ENCODE data around the gene CLK2.
"Not testable (repeated sequence)": the region's sequence is repeated elsewhere in the genome, so short reads cannot be mapped to it uniquely, and the experiment has no call there.

CLK2 gene

DNA sequence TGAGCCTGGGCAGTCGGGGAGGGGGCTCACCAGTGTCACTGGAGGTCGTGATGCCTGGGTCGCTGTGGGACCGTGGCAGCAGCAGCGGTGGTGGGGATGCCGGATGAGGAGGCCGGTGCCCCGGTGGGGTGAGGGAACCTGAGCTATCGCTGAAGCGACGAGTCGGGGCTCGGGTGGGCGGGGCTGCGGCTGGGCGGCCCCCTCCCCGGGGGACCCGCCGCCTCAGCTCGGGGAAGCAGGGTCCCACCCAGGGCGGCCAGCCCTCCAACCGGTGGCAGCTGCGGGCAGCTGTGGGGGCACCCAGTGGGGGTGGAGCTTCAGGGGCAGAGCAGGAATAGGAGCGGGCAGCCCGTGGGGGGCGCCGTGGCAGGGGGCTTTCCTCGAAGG is 23.1 kb downstream of the CLK2 start:
- no peak for DNase-seq (ENCODE audit: low read depth, low spot score)

DNA sequence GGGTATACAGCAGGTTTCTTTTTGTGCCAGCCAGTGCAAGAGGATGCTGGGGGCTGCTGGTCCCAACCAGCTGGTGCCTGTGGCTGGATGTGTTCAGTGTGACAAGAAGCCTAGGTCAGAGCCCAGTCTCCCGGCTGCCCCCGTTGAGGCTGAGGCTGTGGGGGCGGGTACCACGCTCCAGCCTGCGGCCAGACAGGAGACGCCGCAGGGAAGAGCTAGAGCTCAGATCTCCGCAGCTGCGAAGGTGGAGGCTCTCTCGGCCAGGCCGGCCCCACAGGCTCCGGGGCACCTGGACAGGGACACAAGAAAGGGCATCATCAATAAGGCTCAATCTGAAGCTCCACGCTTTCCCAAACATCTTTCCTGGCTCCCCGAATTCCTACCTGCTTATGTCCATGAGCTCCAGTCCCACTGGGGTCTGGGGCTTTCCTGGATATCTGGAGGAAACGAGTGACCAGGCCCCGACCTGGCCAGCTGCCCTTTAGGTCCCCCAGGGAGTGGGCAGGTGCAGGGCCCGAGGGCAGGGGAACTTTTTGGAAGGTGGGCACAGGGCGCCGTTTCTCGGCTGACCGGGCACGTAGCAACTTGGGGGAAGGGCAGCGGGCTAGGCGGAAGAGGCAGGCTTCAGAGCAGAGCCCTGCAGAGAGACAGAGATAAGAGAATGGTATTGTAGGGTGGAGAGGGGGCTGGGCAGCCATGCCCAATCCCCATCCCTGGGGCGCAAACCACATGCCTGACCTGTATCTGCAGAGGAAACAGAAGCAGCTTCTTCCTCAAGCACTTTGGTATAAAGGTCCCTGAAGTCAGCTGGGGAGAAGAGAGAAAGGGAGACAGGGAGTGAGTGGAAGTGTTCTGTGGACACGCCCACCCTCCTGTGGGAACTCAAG is 25.4 kb downstream of the CLK2 start:
- no peak overlapping the region for H3K4me3 ChIP-seq (ENCODE audit: low read length)
- DNase-seq (ENCODE audit: low read depth, low spot score), result no peak

More for the DNA sequence above, 23.1 kb downstream of the CLK2 start:
- no peak overlapping the region for H3K4me3 ChIP-seq (ENCODE audit: low read length)

DNA sequence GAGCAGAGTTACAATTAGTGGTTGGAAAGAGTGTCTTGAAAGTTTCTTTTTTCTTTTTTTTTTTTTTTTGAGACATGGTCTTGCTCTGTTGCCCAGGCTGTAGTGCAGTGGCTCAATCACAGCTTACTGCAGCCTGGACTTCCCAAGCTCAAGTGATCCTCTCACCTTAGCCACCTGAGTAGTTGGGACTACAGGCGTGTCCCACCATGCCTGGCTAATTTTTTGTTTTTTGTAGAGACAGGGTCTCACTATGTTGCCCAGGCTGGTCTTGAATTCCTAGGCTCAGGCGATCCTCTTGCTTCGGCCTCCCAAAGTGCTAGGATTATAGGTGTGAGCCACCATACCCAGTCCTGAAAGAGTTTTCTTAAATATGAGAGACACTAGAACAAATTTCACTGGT is 26.5 kb downstream of the CLK2 start:
- not testable (repeated sequence) for DNase-seq (ENCODE audit: low read depth, low spot score)

DNA sequence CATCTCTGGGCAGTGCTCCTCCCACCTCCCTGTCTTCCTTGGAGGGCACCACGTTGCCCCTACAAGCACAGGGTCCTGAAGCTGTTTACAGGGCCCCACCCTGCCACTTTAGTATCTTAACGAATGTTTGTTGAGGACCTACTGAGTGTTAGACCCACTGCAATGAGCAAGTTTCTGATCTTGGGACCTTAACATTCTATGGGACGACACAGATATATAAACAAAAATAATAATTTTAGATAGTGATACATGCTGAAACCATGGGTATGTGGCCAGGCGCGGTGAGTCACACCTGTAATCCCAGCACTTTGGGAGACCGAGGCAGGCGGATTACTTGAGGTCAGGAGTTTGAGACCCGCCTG is 28.2 kb downstream of the CLK2 start:
- H3K4me3 ChIP-seq (ENCODE audit: low read length), result peak overlapping the region; percentile 58
- no peak for DNase-seq (ENCODE audit: low read depth, low spot score)

More for the DNA sequence above, 26.5 kb downstream of the CLK2 start:
- H3K4me3 ChIP-seq (ENCODE audit: low read length), result not testable (repeated sequence)

DNA sequence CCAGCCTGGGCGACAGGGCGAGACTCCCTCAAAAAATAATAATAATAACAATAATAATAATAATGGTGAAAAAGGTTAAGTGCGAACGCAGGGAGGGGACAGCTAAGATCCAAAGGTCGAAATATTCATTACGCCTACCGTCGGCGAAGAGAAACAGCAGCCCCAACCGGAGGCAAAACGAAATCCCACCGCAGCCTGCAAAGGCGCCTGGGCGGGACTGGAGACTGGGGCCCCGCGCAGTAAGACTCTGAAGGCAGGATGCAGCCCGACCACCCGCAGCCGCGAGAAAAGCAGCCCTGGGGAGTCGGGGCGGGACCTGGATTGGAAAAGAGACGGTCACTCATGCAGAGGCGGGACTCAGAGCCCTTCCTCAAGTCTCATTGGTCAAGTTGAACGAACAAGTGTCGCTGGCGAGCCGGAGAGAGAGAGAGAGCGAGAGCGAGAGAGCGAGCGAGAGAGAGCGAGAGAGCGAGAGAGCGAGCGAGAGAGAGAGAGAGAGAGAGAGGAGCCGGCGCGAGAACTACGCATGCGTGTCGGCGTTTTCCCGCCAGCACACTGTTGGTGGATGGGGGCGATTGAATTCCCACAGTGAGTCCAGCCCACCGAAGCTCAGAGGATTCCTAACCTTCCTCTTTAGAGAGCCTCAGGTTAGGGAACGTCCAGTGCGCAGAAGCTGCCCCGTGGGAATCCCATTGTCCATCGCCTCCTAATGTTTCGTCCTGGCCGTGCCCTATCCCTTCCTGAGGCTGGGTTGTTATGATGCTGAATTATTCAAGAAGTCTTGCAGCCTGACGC is 28.7 kb downstream of the CLK2 start:
- DNase-seq (ENCODE audit: low read depth, low spot score), result peak; percentile 100
- peak overlapping the region; percentile 63 for H3K4me3 ChIP-seq (ENCODE audit: low read length)

- no peak for DNase-seq (ENCODE audit: low read depth, low spot score)
- peak overlapping the region; percentile 63 for H3K4me3 ChIP-seq (ENCODE audit: low read length)
Measured at GRCh38 chr1:155242805-155243358, 30.4 kb downstream of the CLK2 start.

- no peak for DNase-seq (ENCODE audit: low read depth, low spot score)
- no peak overlapping the region for H3K4me3 ChIP-seq (ENCODE audit: low read length)
Measured at GRCh38 chr1:155241841-155242264, 31.5 kb downstream of the CLK2 start.

DNA sequence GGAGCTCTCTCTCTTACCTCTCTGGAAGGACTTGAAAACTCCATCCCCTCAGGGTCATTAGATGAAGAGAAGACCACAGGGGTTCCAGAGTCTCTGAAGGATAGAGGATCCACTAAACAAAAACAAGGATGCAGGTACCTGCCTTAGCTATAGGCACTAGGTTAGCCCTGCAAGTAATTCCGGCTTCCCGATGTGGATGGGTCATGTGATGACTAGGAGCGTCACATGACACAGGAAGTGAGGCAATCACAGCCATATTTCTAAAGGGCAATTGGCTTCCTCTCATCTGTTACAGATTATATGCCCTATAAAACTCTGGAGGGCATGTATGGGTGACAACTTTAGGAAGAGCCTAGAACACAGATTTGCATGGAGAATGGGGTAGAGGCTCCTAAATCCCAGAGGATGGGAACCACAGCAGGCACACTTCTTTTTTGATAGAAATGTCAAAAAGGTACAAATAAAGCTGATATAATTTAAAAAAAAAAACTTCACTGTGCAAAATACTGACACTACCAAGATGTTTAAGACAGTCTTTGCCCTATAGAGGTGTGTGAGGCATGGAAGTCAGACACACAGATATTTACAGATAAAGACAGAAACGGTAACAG is 32.1 kb downstream of the CLK2 start:
- H3K4me3 ChIP-seq (ENCODE audit: low read length), result peak overlapping the region; percentile 58
- peak; percentile 82 for DNase-seq (ENCODE audit: low read depth, low spot score)

DNA sequence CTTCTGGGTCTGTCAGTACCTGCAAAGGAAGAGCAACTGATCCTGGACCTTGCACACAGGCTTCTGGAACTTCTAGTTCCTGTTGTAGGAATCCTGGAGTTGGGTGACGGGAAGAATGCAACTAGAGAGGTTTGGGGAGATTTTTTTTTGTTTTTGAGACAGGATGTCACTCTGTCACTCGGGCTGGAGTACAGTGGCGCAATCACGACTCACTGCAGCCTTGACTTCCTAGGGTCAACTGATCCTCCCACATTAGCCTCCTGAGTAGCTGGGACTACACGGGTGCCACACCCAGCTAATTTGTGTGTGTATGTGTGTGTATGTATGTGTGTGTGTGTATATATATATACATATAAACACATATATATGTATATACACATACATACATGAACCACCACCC is 36.9 kb downstream of the CLK2 start:
- H3K4me3 ChIP-seq (ENCODE audit: low read length), result no peak overlapping the region
- no peak for DNase-seq (ENCODE audit: low read depth, low spot score)

DNA sequence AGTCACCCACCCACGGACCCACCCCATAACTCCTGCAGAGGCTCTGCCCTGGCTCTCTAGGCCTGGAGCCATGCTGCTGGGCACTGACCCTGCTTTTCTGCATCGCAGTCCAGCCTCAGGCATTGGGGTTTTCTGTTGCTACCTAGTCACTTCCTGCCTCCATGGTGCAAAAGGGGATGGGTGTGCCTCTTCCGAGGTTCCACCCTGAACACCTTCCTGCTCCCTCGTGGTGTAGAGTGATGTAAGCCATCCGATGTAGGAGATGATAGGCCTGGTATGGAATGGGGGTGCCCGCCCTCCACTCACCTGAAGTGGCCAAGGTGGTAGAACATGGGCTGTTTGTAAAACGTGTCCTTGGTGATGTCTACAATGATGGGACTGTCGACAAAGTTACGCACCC is 37.9 kb downstream of the CLK2 start:
- H3K4me3 ChIP-seq (ENCODE audit: low read length); DNase-seq (ENCODE audit: low read depth, low spot score): not testable (repeated sequence)

- DNase-seq (ENCODE audit: low read depth, low spot score), result not testable (repeated sequence)
Measured at GRCh38 chr1:155233502-155233901, 39.8 kb downstream of the CLK2 start.

DNA sequence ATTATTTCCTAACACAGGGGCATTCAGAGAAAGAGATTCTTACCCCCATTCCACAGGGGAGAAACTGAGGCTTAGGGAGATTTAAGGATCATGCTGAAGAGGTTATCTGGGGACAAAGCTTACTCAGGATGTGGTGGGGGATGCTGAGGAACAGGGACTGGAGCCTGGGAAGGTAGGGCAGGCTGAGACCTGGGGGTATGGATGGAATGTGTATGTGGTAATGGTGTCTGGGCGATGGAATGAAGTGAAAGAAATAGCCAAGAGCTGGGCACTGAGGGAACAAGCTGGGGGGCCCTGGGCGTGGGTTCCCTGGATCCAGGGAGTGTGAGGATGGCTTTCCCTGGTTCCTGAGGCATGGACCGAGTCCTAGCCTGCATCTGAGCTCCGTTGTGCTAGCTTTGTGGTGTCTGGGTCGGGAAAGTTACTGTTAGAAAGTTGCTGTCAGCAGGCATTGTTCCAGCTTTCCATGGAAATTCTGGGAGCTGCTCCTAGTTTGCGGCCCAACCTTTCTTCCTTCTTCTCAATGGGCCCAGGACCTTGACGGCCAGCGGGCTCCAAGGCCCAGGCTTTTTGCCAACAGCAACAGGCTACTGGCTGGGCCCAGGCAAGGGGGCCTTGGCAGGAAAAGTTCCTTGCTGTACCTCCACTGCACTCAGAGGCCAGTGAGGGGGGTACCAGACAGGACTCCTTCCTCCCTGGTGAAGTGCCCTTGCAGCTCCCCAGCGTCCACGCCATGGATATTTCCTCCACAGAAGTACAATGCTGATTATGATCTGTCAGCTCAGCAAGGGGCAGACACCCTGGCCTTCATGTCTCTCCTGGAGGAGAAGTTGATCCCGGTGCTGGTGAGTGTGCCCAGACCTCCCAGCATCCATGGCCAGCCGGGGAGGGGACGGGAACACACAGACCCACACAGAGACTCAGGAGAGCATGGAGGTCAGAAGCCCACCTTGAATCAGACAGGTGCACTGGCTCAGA is 41.0 kb downstream of the CLK2 start:
- DNase-seq (ENCODE audit: low read depth, low spot score); H3K4me3 ChIP-seq (ENCODE audit: low read length): not testable (repeated sequence)

More at GRCh38 chr1:155233502-155233901, 39.8 kb downstream of the CLK2 start:
- H3K4me3 ChIP-seq (ENCODE audit: low read length), result not testable (repeated sequence)

DNA sequence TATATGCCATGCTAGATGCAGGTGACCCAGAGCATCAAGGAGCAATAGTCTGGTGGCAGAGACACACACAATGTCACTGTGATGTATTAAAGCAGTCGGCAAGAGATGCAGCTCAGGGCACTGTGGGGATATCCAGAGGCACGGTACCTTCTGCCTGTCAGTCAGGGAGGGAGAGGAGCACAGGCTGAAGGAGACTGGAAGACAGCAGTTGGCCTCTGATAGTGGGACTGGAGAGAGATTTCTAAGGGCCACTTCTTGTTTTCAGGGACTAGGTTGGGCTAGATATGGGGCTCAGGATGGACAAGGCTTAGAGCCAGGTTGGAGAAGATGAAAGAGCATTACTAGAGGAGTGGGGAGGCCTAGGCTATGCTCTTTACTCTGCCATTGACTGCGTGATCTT is 42.0 kb downstream of the CLK2 start:
- DNase-seq (ENCODE audit: low read depth, low spot score); H3K4me3 ChIP-seq (ENCODE audit: low read length): not testable (repeated sequence)

DNA sequence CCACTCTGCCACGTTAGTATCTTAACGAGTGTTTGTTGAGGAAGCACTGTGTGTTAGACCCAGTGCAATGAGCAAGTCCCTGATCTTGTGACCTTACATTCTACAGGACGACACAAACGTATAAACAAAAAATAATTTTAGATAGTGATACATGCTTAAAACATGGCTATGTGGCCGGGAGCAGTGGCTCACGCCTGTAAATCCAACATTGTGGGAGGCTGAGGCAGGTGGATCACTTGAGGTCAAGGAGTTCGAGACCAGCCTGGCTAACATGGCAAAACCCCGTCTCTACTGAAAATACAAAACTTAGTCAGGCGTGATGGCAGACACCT is 45.2 kb downstream of the CLK2 start:
- peak overlapping the region; percentile 72 for H3K4me3 ChIP-seq (ENCODE audit: low read length)

DNA sequence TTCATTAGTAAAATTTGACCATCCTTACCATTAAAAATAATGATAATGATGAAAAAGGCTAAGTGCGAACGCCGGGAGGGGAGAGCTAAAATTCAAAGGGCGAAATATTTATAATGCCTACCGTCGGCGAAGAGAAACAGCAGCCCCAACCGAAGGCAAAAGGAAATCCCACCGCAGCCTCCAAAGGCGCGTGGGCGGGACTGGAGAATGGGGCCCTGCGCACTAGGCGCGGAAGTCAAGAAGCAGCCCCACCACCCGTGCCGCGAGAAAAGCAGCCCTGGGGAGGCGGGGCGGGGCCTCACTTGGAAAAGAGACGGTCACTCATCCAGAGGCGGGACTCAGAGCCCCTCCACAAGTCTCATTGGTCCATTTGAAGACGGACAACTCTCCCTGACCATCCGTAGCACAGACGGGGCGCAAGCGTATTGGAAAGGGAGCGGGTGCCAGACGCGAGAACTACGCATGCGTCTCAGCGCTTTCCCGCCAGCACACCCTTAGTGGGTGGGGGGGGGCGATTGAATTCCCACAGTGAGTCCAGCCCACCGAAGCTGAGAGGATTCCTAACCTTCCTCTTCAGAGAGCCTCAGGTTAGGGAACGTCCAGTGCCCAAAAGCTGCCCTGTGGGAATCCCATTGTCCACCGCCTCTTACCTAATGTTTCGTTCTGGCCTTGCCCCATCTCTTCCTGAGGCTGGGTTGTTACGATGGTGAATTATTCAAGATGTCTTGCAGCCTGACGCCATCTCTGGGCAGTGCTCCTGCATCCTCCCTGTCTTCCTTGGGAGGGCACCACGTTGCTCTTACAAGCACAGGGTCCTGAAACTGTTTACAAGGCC is 45.8 kb downstream of the CLK2 start:
- DNase-seq (ENCODE audit: low read depth, low spot score), result peak; percentile 100
- peak overlapping the region; percentile 97 for H3K4me3 ChIP-seq (ENCODE audit: low read length)

More for the DNA sequence above, 45.2 kb downstream of the CLK2 start:
- DNase-seq (ENCODE audit: low read depth, low spot score), result no peak

GRCh38 chr1:155226910-155227260 is 46.4 kb downstream of the CLK2 start:
- peak overlapping the region; percentile 97 for H3K4me3 ChIP-seq (ENCODE audit: low read length)
- peak; percentile 42 for DNase-seq (ENCODE audit: low read depth, low spot score)

- peak overlapping the region; percentile 97 for H3K4me3 ChIP-seq (ENCODE audit: low read length)
- DNase-seq (ENCODE audit: low read depth, low spot score), result peak; percentile 87
Measured at GRCh38 chr1:155226188-155226909, 47.0 kb downstream of the CLK2 start.
